ENCODE measurements around the gene KATNAL2.

GRCh38 chr18:47150029-47150823 lies 232.8 kb downstream of the KATNAL2 start, which contains the start of gene HDHD2:
- TF ChIP-seq, protein P1, sequence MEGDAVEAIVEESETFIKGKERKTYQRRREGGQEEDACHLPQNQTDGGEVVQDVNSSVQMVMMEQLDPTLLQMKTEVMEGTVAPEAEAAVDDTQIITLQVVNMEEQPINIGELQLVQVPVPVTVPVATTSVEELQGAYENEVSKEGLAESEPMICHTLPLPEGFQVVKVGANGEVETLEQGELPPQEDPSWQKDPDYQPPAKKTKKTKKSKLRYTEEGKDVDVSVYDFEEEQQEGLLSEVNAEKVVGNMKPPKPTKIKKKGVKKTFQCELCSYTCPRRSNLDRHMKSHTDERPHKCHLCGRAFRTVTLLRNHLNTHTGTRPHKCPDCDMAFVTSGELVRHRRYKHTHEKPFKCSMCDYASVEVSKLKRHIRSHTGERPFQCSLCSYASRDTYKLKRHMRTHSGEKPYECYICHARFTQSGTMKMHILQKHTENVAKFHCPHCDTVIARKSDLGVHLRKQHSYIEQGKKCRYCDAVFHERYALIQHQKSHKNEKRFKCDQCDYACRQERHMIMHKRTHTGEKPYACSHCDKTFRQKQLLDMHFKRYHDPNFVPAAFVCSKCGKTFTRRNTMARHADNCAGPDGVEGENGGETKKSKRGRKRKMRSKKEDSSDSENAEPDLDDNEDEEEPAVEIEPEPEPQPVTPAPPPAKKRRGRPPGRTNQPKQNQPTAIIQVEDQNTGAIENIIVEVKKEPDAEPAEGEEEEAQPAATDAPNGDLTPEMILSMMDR (conservative IDR thresholded peaks at IDR 0.05; ENCODE audit: low read depth, low read length) = no peak
- no peak for TF ChIP-seq EZH2 (IDR thresholded peaks at IDR 0.05; ENCODE audit: low read length, unreplicated experiment)

Data from PC-3 (cell line).